ENCODE results near the gene ZBTB34. TPM values are rescaled to one million over a fixed set of nuclear protein-coding genes. Genes with fewer than 3 reads are reported as not detected.

ZBTB34 gene
- total RNA-seq, 1 donor from 2014 or later: 7.0 TPM

DNA sequence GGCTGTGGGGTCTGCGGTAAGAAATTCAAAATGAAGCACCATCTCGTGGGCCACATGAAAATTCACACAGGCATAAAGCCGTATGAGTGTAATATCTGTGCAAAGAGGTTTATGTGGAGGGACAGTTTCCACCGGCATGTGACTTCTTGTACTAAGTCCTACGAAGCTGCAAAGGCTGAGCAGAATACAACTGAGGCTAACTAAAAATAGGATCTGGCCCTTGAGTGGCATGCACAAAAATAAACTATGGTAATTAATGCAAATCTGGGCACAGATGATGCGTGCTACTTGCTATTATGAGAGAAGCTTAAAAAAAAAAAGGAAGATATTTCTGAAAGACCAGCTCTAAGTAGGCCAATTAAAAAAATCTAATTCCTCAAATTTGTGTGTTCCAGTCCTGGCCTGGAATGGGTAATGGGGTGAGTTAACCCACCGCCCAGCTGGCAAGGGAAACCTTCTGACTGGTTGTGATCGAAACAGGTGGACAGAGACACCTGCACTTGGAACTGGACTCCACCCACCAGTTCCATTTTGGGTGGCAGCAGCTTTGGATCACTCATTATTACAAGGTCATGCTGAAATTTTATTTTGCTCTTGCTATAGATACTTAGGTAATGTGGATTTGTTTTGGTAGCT is 26.6 kb upstream of the ZBTB34 start:
- intact Hi-C loops (cut with micrococcal nuclease): no loop called here
- H3K4me1 Mint-ChIP-seq: peaks cover 30% of the 10 kb centered on the region
- no peak for DNase-seq
- H3K4me3 Mint-ChIP-seq: no peak overlapping the region
- H3K36me3 Mint-ChIP-seq (ENCODE audit: low read depth): peaks cover 49% of the 10 kb centered on the region
- H3K9me3 Mint-ChIP-seq: no peaks in the 10 kb centered on the region
- H3K27me3 Mint-ChIP-seq: no peaks in the 10 kb centered on the region
- no peak overlapping the region for H3K27ac Mint-ChIP-seq

DNA sequence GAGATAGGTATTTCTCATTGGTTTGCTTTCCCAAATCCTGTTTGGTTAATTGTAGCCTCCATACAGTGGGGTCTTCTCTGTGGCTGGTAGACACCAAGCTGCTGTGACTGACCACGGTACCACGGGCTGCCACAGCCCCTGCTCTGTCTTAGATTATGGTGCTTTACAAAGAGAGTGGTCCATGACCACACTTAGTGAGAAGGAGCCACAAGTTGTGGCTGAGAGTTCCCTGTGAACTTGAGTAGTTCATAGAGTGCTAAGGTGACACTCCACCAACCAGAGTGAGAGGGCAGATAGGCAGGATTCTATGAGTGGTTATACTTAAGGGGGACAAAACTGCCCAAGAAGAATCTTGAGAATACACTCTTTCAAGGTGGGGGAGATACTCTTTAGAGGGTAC is 25.8 kb upstream of the ZBTB34 start:
- Mint-ChIP-seq H3K4me1 (peaks cover 30% of the 10 kb centered on the region), H3K36me3 (ENCODE audit: low read depth) (peaks cover 48% of the 10 kb centered on the region)

DNA sequence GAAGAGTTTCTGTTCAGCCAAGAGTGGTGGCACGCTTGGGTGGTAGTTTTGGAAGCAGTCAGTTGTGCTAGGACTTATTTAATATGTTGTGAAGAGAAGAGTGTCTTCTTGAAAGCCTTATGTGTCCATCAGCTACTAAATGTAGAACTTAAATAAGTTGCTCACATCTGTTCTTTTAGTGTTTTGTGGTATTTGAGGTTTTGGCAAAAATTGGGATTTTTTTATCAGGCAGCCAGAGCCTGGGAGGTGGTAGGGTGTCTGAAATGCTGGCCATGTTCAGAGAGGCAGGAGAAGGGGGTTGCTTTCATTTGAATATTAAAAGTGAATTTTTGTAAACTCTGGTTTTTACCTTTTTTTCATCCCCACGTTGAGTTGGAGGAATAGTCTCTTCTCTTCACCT is 24.2 kb upstream of the ZBTB34 start:
- no peaks in the 10 kb centered on the region for H3K9me3 Mint-ChIP-seq
- DNase-seq: no peak
- H3K36me3 Mint-ChIP-seq (ENCODE audit: low read depth): peaks cover 45% of the 10 kb centered on the region
- H3K4me3 Mint-ChIP-seq: no peak overlapping the region
- H3K4me1 Mint-ChIP-seq: peaks cover 20% of the 10 kb centered on the region
- intact Hi-C loops (cut with micrococcal nuclease): no loop called here
- H3K27ac Mint-ChIP-seq: no peak overlapping the region
- no peaks in the 10 kb centered on the region for H3K27me3 Mint-ChIP-seq

More for the DNA sequence above, 25.8 kb upstream of the ZBTB34 start:
- intact Hi-C loops (cut with micrococcal nuclease): no loop called here
- no peak for DNase-seq
- Mint-ChIP-seq H3K9me3 (no peaks in the 10 kb centered on the region), H3K4me3 (no peak overlapping the region), H3K27ac (no peak overlapping the region), H3K27me3 (no peaks in the 10 kb centered on the region)

DNA sequence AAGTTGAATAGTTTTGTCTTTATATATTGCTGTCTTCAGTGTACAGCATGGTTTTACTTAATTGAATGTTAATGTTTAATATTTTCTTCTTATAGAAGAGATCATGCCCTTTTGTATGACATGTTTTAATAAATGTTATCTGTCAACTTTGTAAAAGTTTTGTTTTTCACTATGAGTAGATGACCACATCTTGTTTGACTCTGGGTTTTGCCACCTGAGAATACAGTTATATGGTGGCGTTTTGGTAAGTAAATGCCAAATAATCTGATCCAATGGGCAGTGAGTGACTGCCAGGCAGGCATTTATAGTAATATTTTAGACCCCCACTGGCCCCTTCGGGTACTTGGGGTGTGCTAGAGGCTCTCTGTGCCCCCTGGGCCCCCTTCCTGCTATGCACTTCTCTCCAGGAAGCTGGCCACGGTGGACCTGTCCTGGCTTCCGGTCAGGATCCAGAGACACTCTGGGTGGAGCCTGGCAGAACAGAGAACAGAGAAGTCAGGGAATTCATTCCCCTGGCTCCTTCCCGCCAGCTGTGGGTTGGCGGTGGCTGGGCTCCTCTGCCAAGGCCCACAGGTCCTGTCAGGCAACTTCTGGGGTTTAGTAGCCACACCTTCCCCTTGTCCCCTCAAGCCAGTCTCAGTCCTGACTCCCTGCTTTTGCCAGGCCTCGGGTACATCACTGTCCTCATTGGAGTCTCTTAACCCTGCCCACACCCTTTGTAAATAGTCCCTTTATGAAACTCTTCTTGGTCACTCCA is 22.2 kb upstream of the ZBTB34 start:
- Mint-ChIP-seq H3K4me1 (peaks cover 20% of the 10 kb centered on the region), H3K9me3 (no peaks in the 10 kb centered on the region), H3K27ac (no peak overlapping the region), H3K4me3 (no peak overlapping the region), H3K27me3 (no peaks in the 10 kb centered on the region), H3K36me3 (ENCODE audit: low read depth) (peaks cover 33% of the 10 kb centered on the region)
- intact Hi-C loops (cut with micrococcal nuclease): no loop called here
- DNase-seq: no peak

DNA sequence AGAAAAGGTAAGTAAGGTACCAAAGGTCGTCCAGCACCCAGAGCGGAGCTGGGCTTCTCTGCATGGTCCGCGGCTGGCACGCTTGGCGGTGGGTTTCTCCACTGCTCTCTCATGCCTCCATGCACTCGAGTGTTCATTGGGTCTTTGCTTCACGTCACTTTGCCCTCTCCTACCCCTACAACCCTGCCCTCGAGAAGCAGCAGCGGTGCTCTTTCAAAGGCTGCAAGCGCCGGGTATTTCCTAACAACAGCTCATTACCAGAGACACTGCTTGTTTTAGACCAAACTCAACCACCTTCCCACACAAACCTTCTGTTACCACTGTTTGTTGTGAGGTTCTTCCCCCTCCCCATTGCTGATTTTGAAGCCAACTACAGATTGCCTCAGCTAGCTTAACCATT is 21.5 kb upstream of the ZBTB34 start:
- Mint-ChIP-seq H3K4me3 (no peak overlapping the region), H3K27me3 (no peaks in the 10 kb centered on the region), H3K4me1 (peaks cover 20% of the 10 kb centered on the region), H3K36me3 (ENCODE audit: low read depth) (peaks cover 26% of the 10 kb centered on the region), H3K9me3 (no peaks in the 10 kb centered on the region), H3K27ac (no peak overlapping the region)
- DNase-seq: no peak
- intact Hi-C loops (cut with micrococcal nuclease): no loop called here

DNA sequence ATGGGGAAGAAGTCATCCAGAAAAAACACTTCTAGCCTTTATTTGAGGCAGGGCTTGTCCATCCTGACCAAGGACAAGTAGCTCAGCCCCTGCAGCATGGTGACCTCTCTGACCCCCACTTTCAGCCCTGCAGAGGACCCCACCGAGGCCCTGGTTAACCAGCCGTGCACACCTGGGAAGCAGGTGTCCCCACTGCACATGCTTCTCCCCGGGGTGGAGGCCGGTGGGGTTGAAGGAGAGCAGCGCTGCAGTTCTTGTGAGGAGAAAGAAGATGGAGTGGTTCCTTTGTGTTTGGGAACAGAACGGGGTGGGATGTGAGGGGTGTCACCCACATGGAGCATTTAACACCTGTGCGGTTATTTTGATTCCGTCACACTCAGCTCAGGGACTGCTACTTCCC is 21.1 kb upstream of the ZBTB34 start:
- peaks cover 23% of the 10 kb centered on the region for H3K36me3 Mint-ChIP-seq (ENCODE audit: low read depth)
- intact Hi-C loops (cut with micrococcal nuclease): no loop called here
- H3K4me1 Mint-ChIP-seq: peaks cover 20% of the 10 kb centered on the region
- no peaks in the 10 kb centered on the region for H3K27me3 Mint-ChIP-seq
- H3K9me3 Mint-ChIP-seq: no peaks in the 10 kb centered on the region
- H3K27ac Mint-ChIP-seq: peak overlapping the region; percentile 30
- DNase-seq: no peak
- H3K4me3 Mint-ChIP-seq: no peak overlapping the region

DNA sequence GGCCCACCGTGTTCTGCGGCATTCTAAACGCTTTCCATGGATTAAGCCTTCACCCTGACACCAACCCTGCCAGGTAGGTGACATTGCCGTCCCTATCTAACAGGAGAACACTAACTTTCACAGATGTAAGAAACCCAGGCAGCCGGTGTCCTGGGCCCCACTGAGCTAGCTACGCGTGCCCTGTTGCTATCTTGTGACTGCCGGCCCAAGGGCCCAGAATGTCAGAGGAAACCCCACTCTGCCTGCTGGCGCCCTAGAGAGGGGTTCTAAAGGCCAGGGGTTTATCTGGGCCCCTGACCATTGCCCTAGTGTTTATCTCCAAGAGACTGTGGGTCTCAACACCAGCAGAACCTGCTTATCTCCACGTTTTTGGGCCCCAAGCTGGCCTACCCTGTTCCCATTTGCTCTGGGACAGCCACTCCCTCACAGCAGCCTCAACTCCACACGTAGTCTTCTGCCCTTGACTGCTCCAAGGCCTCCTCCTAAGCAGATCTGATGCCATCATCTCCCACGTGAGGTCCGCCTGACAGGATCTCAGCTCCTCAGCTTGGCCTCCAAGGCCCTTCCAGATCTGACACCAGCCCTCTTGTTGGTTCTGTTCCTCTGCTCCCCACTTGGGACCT is 18.1 kb upstream of the ZBTB34 start:
- H3K4me1 Mint-ChIP-seq: peaks cover 11% of the 10 kb centered on the region
- H3K4me3 Mint-ChIP-seq: no peak overlapping the region
- no peaks in the 10 kb centered on the region for H3K27me3 Mint-ChIP-seq
- DNase-seq: no peak
- H3K27ac Mint-ChIP-seq: no peak overlapping the region
- H3K9me3 Mint-ChIP-seq: no peaks in the 10 kb centered on the region
- intact Hi-C loops (cut with micrococcal nuclease): no loop called here
- H3K36me3 Mint-ChIP-seq (ENCODE audit: low read depth): peaks cover 10% of the 10 kb centered on the region

DNA sequence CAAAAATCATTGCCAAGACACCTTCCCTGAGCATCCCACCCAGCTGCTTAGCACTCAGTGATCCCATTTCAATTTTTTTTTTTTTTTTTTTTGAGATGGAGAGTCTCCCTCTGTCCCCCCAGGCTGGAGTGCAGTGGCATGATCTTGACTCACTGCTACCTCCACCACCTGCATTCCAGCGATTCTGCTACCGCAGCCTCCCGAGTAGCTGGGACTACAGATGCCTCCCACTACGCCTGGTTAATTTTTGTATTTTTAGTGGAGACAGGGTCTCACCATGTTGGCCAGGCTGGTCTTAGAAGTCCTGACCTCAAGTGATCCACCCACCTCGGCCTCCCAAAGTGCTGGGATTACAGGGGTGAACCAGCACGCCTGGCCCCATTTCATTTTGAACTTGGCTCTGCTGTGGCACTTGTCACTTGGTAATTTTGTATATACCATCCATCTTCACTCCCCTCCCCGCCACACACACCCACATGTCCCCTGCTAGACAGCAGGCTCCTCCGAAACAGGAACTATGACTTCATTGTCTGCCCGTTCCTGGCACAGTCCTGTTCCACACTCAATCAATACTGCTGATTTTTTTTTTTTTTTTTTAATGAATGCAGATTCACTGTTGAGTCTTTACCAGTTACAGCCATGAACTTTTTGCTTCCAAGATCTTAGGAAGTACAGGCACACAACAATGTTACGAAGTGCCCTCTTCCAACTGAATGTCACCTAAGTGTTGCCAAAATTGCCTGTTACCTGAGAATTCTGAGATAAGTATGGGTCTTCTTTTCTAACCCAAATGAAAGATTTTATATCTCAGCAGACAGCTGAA is 17.3 kb upstream of the ZBTB34 start:
- no peak overlapping the region for H3K27ac Mint-ChIP-seq
- no peak overlapping the region for H3K4me3 Mint-ChIP-seq
- no peaks in the 10 kb centered on the region for H3K9me3 Mint-ChIP-seq
- H3K27me3 Mint-ChIP-seq: peaks cover under 1% of the 10 kb centered on the region
- H3K4me1 Mint-ChIP-seq: peaks cover 7% of the 10 kb centered on the region
- no peak for DNase-seq
- peaks cover 7% of the 10 kb centered on the region for H3K36me3 Mint-ChIP-seq (ENCODE audit: low read depth)
- intact Hi-C loops (cut with micrococcal nuclease): no loop called here

DNA sequence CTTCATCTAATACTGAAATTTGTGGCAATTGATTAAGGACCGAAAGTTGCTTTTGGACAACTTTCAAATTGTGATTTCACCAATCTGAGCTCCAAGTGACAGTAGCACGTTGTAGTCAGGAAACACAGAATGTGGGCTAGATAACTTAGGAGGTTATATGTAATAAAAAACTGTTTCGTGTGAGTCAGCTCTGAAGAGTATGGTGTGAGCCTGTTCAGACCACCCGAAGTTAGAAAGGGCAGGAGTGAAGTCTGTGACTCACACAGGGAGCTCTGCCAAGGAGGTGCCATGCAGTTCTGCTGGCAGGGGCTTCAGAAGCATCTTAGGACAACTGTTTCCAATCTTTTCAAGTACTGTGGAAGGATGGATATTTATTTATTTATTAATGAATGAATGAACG is 16.4 kb upstream of the ZBTB34 start:
- H3K4me1 Mint-ChIP-seq: peaks cover 3% of the 10 kb centered on the region
- H3K36me3 Mint-ChIP-seq (ENCODE audit: low read depth): peaks cover 2% of the 10 kb centered on the region
- no peak overlapping the region for H3K27ac Mint-ChIP-seq
- no peak overlapping the region for H3K4me3 Mint-ChIP-seq
- H3K9me3 Mint-ChIP-seq: no peaks in the 10 kb centered on the region
- peaks cover 2% of the 10 kb centered on the region for H3K27me3 Mint-ChIP-seq
- intact Hi-C loops (cut with micrococcal nuclease): no loop called here
- DNase-seq: no peak

DNA sequence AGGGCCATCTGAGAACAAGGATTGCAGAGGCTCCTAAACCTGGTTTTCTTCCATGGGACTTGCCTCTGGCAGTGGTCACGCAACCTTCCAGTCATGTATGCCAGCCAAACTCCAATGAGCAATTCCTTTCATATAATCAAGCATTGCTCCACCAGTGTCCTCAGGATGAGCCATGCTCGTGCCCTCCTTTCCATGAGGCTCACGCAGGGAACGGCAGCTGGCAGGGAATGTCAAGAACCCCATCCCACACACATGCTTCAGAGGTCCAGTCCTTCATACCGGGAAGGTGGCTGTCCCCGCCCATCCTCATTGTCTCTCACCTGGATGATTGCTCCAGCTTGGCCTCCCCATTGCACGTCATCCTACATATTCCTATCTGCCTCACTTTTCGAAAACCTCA is 13.4 kb upstream of the ZBTB34 start:
- intact Hi-C loops (cut with micrococcal nuclease): no loop called here
- Mint-ChIP-seq H3K27me3 (peaks cover 9% of the 10 kb centered on the region), H3K4me1 (no peaks in the 10 kb centered on the region), H3K9me3 (no peaks in the 10 kb centered on the region), H3K4me3 (no peak overlapping the region), H3K27ac (no peak overlapping the region), H3K36me3 (ENCODE audit: low read depth) (no peaks in the 10 kb centered on the region)
- no peak for DNase-seq

DNA sequence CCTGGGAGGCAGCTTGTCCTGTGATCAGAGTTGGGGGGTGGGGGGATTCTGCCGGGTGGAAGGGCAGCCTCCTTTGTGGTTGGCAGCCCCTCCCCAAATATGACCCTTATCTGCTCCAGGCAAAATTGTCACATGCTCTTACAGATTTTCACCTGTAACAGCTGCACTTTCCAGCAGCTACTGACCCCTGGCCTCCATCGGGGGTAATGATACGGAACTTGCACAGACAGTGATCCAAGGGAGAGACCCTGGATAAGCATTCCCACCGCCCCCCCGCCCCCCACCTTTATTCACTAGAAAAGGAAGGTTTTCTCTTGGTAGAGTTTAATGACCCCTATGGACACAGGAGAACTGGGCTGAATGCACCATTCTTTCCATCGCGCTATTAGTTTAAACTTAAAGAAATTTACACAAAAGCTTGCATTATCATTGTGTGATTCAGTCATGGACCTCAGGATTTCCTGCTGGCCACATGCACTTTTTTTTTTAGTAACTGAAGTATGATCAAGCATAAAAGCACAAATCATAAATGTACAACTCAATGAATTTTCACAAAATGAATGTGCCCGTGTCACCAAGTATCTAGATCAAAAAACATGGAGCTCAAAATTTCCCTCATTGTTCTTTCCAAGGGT is 10.7 kb upstream of the ZBTB34 start:
- Mint-ChIP-seq H3K27ac (no peak overlapping the region), H3K4me3 (no peak overlapping the region), H3K36me3 (ENCODE audit: low read depth) (no peaks in the 10 kb centered on the region), H3K4me1 (no peaks in the 10 kb centered on the region), H3K27me3 (peaks cover 27% of the 10 kb centered on the region), H3K9me3 (no peaks in the 10 kb centered on the region)
- no peak for DNase-seq
- intact Hi-C loops (cut with micrococcal nuclease): no loop called here

DNA sequence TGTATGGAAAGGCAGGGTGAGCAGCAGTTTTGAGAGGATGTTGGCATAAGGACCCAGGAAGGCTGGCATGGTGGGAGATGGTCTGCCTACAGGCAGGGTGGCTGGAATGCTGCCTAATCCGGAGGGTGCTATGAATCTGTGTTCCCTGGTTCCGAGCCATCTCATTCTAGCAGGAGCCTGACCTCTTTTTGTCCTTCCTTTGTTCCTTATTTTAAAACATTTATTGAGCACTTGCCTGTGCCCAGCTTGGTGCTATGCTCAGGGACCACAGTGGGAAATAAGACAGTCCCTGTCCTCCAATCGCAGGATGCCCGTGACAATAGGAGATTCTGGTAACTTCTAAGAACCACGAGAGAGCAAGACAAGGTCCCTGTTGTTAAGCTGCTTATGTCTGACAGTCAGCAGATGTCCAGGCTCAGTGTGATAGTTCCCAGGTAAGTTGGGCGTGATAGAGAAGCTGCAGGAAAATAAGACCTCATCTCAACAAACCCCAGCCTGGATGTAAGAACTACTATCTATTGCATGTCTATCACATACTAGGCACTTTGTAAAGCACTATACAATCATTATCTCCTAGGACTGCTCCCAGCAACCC is 9.1 kb upstream of the ZBTB34 start:
- no peaks in the 10 kb centered on the region for H3K9me3 Mint-ChIP-seq
- intact Hi-C loops (cut with micrococcal nuclease): no loop called here
- H3K36me3 Mint-ChIP-seq (ENCODE audit: low read depth): no peaks in the 10 kb centered on the region
- no peak overlapping the region for H3K4me3 Mint-ChIP-seq
- no peak overlapping the region for H3K27ac Mint-ChIP-seq
- H3K4me1 Mint-ChIP-seq: no peaks in the 10 kb centered on the region
- no peak for DNase-seq
- peaks cover 40% of the 10 kb centered on the region for H3K27me3 Mint-ChIP-seq

DNA sequence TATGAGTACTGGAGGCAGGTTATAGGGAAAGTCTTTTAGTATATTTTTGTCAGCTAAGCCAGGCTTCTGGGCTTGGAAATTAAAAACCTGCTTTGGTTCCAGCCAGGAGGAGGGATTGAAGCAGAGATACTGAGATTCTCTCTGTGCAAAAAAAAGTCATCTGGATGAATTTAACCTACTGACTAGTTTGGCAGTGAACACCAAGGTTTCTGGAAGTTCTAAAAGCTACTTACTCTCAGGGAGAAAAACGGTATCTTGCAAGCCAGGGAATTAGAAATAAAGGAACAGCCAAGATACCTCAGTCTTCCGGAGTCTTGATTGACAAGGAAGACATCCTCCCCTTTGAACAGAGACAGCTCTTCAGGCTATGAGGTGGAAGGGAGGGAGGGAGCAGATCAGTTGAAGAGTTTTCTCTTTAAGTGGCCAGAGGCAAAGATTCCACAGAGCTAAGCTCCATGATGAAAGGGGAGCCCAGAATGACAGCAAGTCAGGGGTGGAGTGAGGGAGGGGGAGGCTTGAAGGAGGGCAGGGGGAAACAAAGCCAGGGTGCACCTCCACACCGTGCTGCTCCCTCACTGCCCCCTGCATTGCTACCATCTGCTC is 8.3 kb upstream of the ZBTB34 start:
- intact Hi-C loops (cut with micrococcal nuclease): no loop called here
- no peak overlapping the region for H3K4me3 Mint-ChIP-seq
- H3K27ac Mint-ChIP-seq: no peak overlapping the region
- H3K4me1 Mint-ChIP-seq: no peaks in the 10 kb centered on the region
- no peak for DNase-seq
- H3K9me3 Mint-ChIP-seq: no peaks in the 10 kb centered on the region
- peaks cover 44% of the 10 kb centered on the region for H3K27me3 Mint-ChIP-seq
- H3K36me3 Mint-ChIP-seq (ENCODE audit: low read depth): no peaks in the 10 kb centered on the region
